B cell (primary cell): ENCODE results near the gene SLC13A3. TPM values are rescaled to one million over a fixed set of nuclear protein-coding genes. Genes with fewer than 3 reads are reported as not detected.

Experiments
- ATAC-seq: fragments of 200-7000 bp; cut with Tn5 transposase; one replicate; pipeline ENCODE4 v1.10.0; 2021; ENCODE audit warnings: low read depth, mild to moderate bottlenecking, moderate number of reproducible peaks, moderate library complexity
- CTCF ChIA-PET: fragments of 350-600 bp; sonication (Branson Sonifier 250); formaldehyde crosslinking; loops from one replicate; lab custom pipeline; 2021; ENCODE audit warnings: antibody characterized with exemption, inconsistent platforms; lab: Charles Lee
- POLR2A ChIA-PET: fragments of 350-600 bp; sonication (Branson Sonifier 250); formaldehyde crosslinking; loops from one replicate; lab custom pipeline; 2021; ENCODE audit warnings: antibody characterized with exemption; lab: Charles Lee
- DNase-seq: peaks from one replicate; pipeline ENCODE4 v3.0.0; 2013
- H2AFZ ChIP-seq: 2 replicates; pipeline ENCODE4 v1.6.1; 2012; ENCODE audit warnings: mild to moderate bottlenecking, low read depth, low read length; ENCODE audit not compliant: insufficient read depth, poor library complexity, severe bottlenecking
- H3K27ac ChIP-seq, 2 donors: 1 replicate in 1 of 2; 2 replicates in 1 of 2; pipeline ENCODE4 v1.5.1; 2012 to 2013; ENCODE audit warnings: low read length in 2 of 2, mild to moderate bottlenecking in 2 of 2, moderate library complexity in 1 of 2
- H3K27me3 ChIP-seq, 4 experiments: fragments of 200-600 bp in 1 of 4; sonication (generic) in 1 of 4; replicated peaks in 1 of 4; 1 replicate in 2 of 4; 2 replicates in 2 of 4; pipeline versions ENCODE4 v1.6.1 to v1.7.0; 2013 to 2016; ENCODE audit warnings: low read length in 3 of 4, mild to moderate bottlenecking in 2 of 4, mixed read lengths in 1 of 4, moderate library complexity in 1 of 4; ENCODE audit not compliant: insufficient read depth in 4 of 4, control insufficient read depth in 3 of 4; ENCODE audit errors: control extremely low read depth in 1 of 4
- H3K36me3 ChIP-seq, 2 experiments: replicated peaks in 1 of 2; 1 replicate in 1 of 2; 2 replicates in 1 of 2; pipeline versions ENCODE4 v1.6.1 to v1.7.1; 2013; ENCODE audit warnings: low read length in 1 of 2; ENCODE audit not compliant: insufficient read depth in 2 of 2, control insufficient read depth in 1 of 2; ENCODE audit errors: control extremely low read depth in 1 of 2, extremely low read depth in 1 of 2
- H3K4me1 ChIP-seq, 2 donors: fragments of 200-600 bp in 1 of 2; sonication (generic) in 1 of 2; 1 replicate in 1 of 2; 2 replicates in 1 of 2; pipeline versions ENCODE4 v1.5.1 to v1.6.1; 2013 to 2017; ENCODE audit warnings: low read length in 2 of 2; ENCODE audit not compliant: control insufficient read depth in 2 of 2, insufficient read depth in 2 of 2
- H3K4me2 ChIP-seq: replicated peaks from 2 replicates; pipeline ENCODE3; 2012; ENCODE audit warnings: mild to moderate bottlenecking, low read depth, low read length; ENCODE audit not compliant: poor library complexity, severe bottlenecking
- H3K4me3 ChIP-seq, 5 experiments: fragments of 200-600 bp in 1 of 5; sonication (generic) in 1 of 5; 1 replicate in 3 of 5; 2 replicates in 2 of 5; pipeline versions ENCODE4 v1.5.1 to v1.7.0; 2011 to 2016; ENCODE audit warnings: low read length in 4 of 5, mild to moderate bottlenecking in 4 of 5, low read depth in 2 of 5, control low read depth in 1 of 5, moderate library complexity in 1 of 5; ENCODE audit not compliant: insufficient read depth in 1 of 5; ENCODE audit errors: control extremely low read depth in 1 of 5, extremely low read depth in 1 of 5
- H3K79me2 ChIP-seq: fragments of 200-600 bp; sonication (generic); one replicate; pipeline ENCODE4 v1.6.0; 2016; ENCODE audit warnings: low read length; ENCODE audit not compliant: control insufficient read depth, insufficient read depth
- H3K9ac ChIP-seq: fragments of 200-600 bp; sonication (generic); 2 replicates; pipeline ENCODE4 v1.6.1; 2017; ENCODE audit warnings: mild to moderate bottlenecking, low read length, moderate library complexity
- H3K9me3 ChIP-seq, 3 donors: one replicate each; pipeline versions ENCODE4 v1.6.1 to v1.7.1; 2013; ENCODE audit warnings: low read length in 2 of 3; ENCODE audit not compliant: control insufficient read depth in 2 of 3, insufficient read depth in 1 of 3; ENCODE audit errors: control extremely low read depth in 1 of 3
- H4K20me1 ChIP-seq: 2 replicates; pipeline ENCODE4 v1.6.0; 2012; ENCODE audit warnings: mild to moderate bottlenecking, low read length; ENCODE audit not compliant: insufficient read depth, control insufficient read depth, poor library complexity, severe bottlenecking
- H3K27ac Mint-ChIP-seq: one replicate; pipeline ENCODE4 v1.8.0; 2021; ENCODE audit warnings: mixed read lengths
- H3K27me3 Mint-ChIP-seq: one replicate; pipeline ENCODE4 v1.8.0; 2021; ENCODE audit warnings: mixed read lengths
- H3K4me1 Mint-ChIP-seq: one replicate; pipeline ENCODE4 v1.8.0; 2021; ENCODE audit warnings: mixed read lengths
- H3K4me3 Mint-ChIP-seq: one replicate; pipeline ENCODE4 v1.8.0; 2021; ENCODE audit warnings: mixed read lengths
- H3K9me3 Mint-ChIP-seq: one replicate; pipeline ENCODE4 v1.8.0; 2022; ENCODE audit warnings: mixed read lengths; ENCODE audit not compliant: insufficient read depth
- EZH2 ChIP-seq: IDR thresholded peaks from 2 replicates; pipeline ENCODE4 v1.6.1; 2012; ENCODE audit warnings: borderline replicate concordance, low read depth, mild to moderate bottlenecking, moderate library complexity, low read length; ENCODE audit not compliant: insufficient read depth, poor library complexity, severe bottlenecking
- WGBS: methylation state at CpG from one replicate; pipeline ENCODE4 v1.1.5; 2013; ENCODE audit warnings: missing lambda C conversion rate; ENCODE audit not compliant: insufficient coverage; 5-methylcytosine and 5-hydroxymethylcytosine counted together
- intact Hi-C: fragments of 100-400 bp; cut with micrococcal nuclease; formaldehyde crosslinking; loops from one replicate; pipeline ENCODE4 v1.10.0; 2022
- polyA plus RNA-seq: library from polyadenylated mRNA; depleted of rRNA; stranded (reverse); fragments of >200 nt; gene quantifications from 2 replicates; pipeline ENCODE4 v1.2.3, GENCODE V29; 2012
- total RNA-seq, 2 donors: library from RNA; stranded (reverse); fragments of 120-200 nt in 1 of 2; gene quantifications; 1 replicate in 1 of 2; 2 replicates in 1 of 2; pipeline versions ENCODE4 v1.2.3 to v1.2.4, GENCODE V29; 2013 to 2022
- TF ChIP-seq, protein P1 (sequence below): fragments of 200-600 bp; IDR thresholded peaks from one replicate; pipeline ENCODE4 v1.8.0; 2022; ENCODE audit warnings: antibody characterized with exemption, mild to moderate bottlenecking

Gene SLC13A3
- total and polyA plus RNA-seq, 2 donors (not counting 1 experiment from before 2014, with no cell fraction given), result 0.09 to 0.20 TPM

- Histone ChIP-seq H3K4me3 (no peak overlapping the region), H3K36me3 (no peaks in the 10 kb centered on the region), H3K9me3 (no peaks in the 10 kb centered on the region), H3K9ac (no peak overlapping the region), H3K79me2 (no peaks in the 10 kb centered on the region), H4K20me1 (no peaks in the 10 kb centered on the region), H3K27ac (no peak overlapping the region), H3K4me1 (peaks cover 60 to 65% of the 10 kb centered on the region in 2 donors), H3K27me3 (no peaks in the 10 kb centered on the region), H2AFZ (no peak overlapping the region), H3K4me2 (no peak overlapping the region)
- Mint-ChIP-seq H3K4me1 (peaks cover 47% of the 10 kb centered on the region), H3K9me3 (no peaks in the 10 kb centered on the region), H3K4me3 (no peak overlapping the region), H3K27me3 (no peaks in the 10 kb centered on the region), H3K27ac (no peak overlapping the region)
- WGBS, result 90% methylated on average over 4 of the region's 4 CpGs
- intact Hi-C loops, result no loop called here
- TF ChIP-seq EZH2, result no peak
- TF ChIP-seq, protein P1, sequence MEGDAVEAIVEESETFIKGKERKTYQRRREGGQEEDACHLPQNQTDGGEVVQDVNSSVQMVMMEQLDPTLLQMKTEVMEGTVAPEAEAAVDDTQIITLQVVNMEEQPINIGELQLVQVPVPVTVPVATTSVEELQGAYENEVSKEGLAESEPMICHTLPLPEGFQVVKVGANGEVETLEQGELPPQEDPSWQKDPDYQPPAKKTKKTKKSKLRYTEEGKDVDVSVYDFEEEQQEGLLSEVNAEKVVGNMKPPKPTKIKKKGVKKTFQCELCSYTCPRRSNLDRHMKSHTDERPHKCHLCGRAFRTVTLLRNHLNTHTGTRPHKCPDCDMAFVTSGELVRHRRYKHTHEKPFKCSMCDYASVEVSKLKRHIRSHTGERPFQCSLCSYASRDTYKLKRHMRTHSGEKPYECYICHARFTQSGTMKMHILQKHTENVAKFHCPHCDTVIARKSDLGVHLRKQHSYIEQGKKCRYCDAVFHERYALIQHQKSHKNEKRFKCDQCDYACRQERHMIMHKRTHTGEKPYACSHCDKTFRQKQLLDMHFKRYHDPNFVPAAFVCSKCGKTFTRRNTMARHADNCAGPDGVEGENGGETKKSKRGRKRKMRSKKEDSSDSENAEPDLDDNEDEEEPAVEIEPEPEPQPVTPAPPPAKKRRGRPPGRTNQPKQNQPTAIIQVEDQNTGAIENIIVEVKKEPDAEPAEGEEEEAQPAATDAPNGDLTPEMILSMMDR, result no peak
- ChIA-PET POLR2A (no interaction called here), CTCF (no interaction called here)
- no peak for ATAC-seq
- DNase-seq, result no peak
Observed at GRCh38 chr20:46549188-46549972, 101.9 kb downstream of the SLC13A3 start.

DNA sequence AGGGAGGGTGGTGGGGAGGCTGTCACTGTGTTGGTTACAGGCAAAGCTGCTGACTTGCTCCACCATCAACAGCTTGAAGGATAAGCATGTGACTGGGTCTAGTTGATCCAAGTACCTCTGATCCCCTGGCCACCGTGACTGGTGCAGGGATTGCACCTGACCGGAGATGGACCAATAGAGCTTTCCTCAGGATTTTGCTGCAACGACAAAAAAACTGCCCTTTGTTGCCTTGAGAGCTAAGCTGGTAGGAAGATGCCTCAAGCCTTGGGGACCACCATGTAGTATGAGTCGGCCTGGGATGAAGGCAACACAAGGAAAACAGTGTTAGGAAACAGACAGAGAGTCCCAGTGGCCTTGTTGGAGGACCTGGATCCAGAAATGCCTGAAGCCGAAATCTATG, 102.6 kb downstream of the SLC13A3 start:
- ATAC-seq (no peak), DNase-seq (no peak)
- WGBS, result 92% methylated on average over 4 of the region's 5 CpGs
- ChIA-PET CTCF (no interaction called here), POLR2A (no interaction called here)
- H3K4me2 ChIP-seq, result no peak overlapping the region
- H4K20me1 ChIP-seq, result no peaks in the 10 kb centered on the region
- Mint-ChIP-seq H3K27ac (no peak overlapping the region), H3K9me3 (no peaks in the 10 kb centered on the region), H3K4me1 (peaks cover 46% of the 10 kb centered on the region), H3K27me3 (no peaks in the 10 kb centered on the region), H3K4me3 (no peak overlapping the region)
- intact Hi-C loops, result no loop called here
- TF ChIP-seq, protein P1, result no peak
- no peak for TF ChIP-seq EZH2
- H3K27ac ChIP-seq, result no peak overlapping the region
- H3K36me3 ChIP-seq, result no peaks in the 10 kb centered on the region
- H3K4me1 ChIP-seq, result peaks cover 56 to 59% of the 10 kb centered on the region in 2 donors
- no peaks in the 10 kb centered on the region for H3K9me3 ChIP-seq
- no peak overlapping the region for H3K9ac ChIP-seq
- H3K27me3 ChIP-seq, result no peaks in the 10 kb centered on the region
- no peaks in the 10 kb centered on the region for H3K79me2 ChIP-seq
- H2AFZ ChIP-seq, result no peak overlapping the region
- H3K4me3 ChIP-seq, result no peak overlapping the region
